Skin epidermis (tissue), 12 donors: ENCODE data around the gene IER5L.
"Not testable (repeated sequence)": the region's sequence is repeated elsewhere in the genome, so short reads cannot be mapped to it uniquely, and the experiment has no call there.

ENCODE experiments used
- H3K27ac ChIP-seq, 21 experiments: fragments of 200-600 bp; sonication (generic) in 11 of 21; one replicate each; pipeline ENCODE4 v1.5.0; 2020; ENCODE audit warnings: mild to moderate bottlenecking in 3 of 21, inconsistent platforms in 2 of 21, moderate library complexity in 2 of 21
- H3K4me3 ChIP-seq, 7 experiments: fragments of 200-600 bp; sonication (generic) in 2 of 7; one replicate each; pipeline ENCODE4 v1.5.0; 2020; ENCODE audit warnings: inconsistent platforms in 2 of 7, mild to moderate bottlenecking in 2 of 7, moderate library complexity in 1 of 7

Gene IER5L

DNA sequence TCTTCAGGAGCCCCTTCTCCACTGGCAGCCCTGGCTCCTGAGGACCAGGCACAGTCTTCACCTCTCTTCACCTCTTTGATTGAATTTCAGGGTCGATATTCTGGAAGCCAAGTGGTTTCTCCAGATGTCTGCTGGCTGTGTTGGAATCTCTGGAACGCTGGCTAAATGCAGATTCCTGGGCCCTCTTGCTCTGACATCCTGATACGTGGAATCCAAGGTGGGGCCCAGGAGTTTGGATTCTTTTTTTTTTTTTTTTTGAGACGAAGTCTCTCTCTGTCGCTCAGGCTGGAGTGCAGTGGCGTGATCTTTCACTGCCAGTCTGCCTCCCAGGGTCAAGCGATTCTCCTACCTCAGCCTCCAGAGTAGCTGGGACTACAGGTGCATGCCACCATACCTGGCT, 26.8 kb upstream of the IER5L start:
- Histone ChIP-seq H3K4me3 (no peak overlapping the region), H3K27ac (no peak overlapping the region)

DNA sequence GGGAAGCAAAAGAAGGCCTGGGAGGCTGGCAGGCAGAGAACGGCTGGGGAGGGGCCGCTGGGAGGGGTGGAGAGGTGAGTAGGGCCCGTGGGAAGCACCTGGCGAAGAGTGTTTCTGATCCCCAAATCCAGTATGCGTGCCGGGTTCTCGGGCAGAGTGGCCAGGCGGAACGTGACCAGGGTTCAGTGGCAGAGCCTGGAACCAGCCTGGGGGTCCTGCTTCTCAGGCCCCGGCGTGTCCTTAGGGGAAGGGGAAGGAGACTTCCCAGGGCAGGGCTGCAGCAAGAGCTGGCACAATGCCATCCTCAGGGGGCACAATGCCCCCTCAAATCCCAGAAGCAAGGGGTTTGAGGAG, 25.5 kb upstream of the IER5L start:
- H3K4me3 ChIP-seq: peak overlapping the region in 6 of 7 experiments; percentile 45 to 67 (median 58)
- H3K27ac ChIP-seq: peak overlapping the region in 18 of 21 experiments; percentile 88 to 99 (median 96)

DNA sequence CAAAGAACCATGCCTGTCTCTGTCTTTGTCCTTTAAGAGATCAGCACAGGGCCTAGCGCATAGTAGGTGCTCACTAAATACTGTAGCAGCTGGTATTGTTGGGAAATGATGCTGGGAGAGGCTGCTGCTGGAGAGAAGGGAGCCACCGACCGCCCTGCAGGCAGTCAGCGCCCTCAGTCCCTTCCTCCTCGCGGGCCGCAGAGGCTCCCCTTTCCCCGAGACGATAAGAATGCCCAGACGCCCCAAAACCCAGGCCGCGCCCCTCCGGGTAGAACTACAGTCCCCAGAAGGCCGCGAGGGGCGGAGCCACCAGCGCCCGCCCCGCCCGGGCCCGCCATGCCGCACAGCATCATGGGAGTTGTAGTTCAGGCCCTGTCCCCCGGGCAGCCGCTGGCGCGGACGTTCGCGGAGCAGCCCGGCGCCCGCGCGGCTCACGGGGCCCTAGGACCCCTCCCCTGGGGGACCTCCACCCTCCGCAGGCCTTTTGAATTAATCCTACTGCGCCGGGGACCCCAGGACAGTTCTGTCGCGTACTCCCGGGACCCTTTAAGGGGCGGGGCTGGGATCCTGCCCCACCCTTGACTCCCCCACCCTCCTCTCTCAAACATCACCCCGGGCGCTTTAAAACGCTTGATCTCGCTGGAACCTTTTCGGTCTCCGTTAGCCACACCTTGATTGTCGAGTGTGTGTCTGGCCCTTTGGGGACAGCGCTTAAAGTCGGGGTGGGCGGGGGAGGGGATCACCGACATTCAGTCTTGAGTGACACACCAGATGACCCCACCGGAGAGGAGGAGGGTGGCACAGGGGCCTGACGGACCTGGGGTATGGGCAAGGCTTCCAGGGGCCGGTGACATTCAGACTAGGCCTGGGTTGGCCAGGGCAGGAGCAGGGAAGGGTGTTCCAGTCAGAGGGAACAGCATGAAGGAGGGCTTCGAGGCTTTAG, 24.8 kb upstream of the IER5L start:
- Histone ChIP-seq H3K4me3 (peak overlapping the region; percentile 45 to 67 (median 55)), H3K27ac (peak overlapping the region; percentile 63 to 99 (median 96))

GRCh38 chr9:129201866-129202265, 23.8 kb upstream of the IER5L start:
- peak overlapping the region in 1 of 21 experiments; percentile 26 for H3K27ac ChIP-seq

GRCh38 chr9:129201289-129201688, 23.2 kb upstream of the IER5L start:
- peak overlapping the region in 2 of 21 experiments; percentile 5 to 18 for H3K27ac ChIP-seq
- no peak overlapping the region for H3K4me3 ChIP-seq

More at GRCh38 chr9:129201866-129202265, 23.8 kb upstream of the IER5L start:
- H3K4me3 ChIP-seq: no peak overlapping the region

DNA sequence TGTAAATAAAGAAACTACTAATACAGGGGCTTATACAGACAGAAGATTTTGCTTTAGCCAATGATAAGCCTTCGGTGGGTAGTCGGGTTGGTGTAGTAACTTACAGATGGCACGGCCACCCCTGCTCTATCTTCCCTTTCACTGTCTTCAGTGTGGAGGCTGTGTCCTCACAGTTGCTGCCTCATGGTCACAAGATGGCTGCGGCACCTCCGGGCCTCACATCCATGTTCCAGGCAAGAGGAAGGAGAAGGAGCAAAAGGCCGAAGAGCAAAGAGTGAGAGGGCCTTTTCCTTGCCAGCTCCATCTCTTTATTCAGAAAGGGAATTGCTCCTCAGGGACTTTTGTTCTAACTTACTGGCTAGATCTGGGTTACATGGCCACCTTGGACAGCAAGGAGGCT, 22.2 kb upstream of the IER5L start:
- H3K27ac ChIP-seq: no peak overlapping the region
- no peak overlapping the region for H3K4me3 ChIP-seq

DNA sequence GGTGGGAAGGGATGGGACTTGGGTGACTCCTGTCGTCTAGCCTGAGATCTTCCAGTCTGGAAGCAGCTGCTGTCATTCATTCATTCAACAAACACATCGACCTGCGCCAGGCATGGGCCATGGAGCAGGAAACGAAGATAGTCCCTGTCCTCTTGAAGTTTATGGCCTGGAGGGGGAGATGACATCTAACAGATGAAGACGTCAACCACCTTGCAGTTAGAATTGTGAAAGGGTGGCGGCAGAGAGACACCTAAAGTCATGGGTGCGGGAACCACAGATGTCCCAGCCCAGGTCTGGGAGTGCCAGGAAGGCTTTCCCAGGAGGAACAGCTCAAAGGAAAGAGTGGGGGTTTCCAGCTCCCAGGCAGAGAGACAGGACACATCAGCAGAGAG, 21.0 kb upstream of the IER5L start:
- Histone ChIP-seq H3K4me3 (no peak overlapping the region), H3K27ac (peak overlapping the region in 16 of 21 experiments; percentile 17 to 85 (median 69))

- Histone ChIP-seq H3K27ac (peak overlapping the region in 20 of 21 experiments; percentile 29 to 85 (median 66)), H3K4me3 (no peak overlapping the region)
These were observed 20.4 kb upstream of the IER5L start for GRCh38 chr9:129198319-129199043.

DNA sequence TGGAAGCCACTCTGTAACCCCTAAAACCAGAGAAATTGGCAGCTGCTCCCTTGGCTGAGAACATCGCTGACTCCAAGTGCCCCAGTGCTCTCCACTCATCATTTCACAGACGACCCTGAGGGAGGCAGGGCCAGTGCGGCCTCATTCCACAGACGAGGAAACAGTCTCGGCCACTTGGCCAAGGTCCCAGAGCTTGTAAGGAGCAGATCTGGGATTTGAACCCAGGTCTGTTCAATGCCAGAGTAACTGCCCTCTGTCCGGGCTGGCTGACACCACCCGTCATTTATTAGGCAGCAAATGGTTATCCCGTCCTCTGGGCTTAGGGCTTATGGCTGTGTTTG, 19.9 kb upstream of the IER5L start:
- Histone ChIP-seq H3K4me3 (no peak overlapping the region), H3K27ac (peak overlapping the region in 19 of 21 experiments; percentile 22 to 85 (median 66))

- peak overlapping the region in 2 of 21 experiments; percentile 66 to 70 for H3K27ac ChIP-seq
- H3K4me3 ChIP-seq: not testable (repeated sequence)
These were observed 19.0 kb upstream of the IER5L start for GRCh38 chr9:129197045-129197444.

GRCh38 chr9:129195606-129196005, 17.5 kb upstream of the IER5L start:
- H3K4me3 ChIP-seq: no peak overlapping the region
- no peak overlapping the region for H3K27ac ChIP-seq

DNA sequence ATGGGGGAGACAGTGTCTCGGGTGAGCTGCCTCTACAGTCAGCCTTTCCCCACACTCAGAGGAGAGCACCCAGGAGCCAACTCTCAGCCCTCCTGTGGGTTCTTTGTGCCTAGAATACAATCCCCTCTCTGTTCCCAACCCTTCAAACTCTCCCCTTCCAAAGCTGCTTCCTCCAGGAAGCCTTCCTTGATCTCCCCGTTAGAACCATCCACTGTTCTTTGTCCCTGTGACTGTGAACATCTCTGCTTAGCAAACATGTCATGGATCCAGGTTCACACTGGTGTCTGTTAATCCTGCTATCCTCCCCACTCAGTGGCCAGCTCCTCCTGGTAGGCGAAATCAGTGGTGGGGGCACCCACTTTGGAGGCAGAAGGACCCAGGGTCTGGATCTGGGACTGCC, 16.2 kb upstream of the IER5L start:
- H3K27ac ChIP-seq: no peak overlapping the region
- no peak overlapping the region for H3K4me3 ChIP-seq

GRCh38 chr9:129193655-129194054, 15.6 kb upstream of the IER5L start:
- no peak overlapping the region for H3K4me3 ChIP-seq
- H3K27ac ChIP-seq: no peak overlapping the region

DNA sequence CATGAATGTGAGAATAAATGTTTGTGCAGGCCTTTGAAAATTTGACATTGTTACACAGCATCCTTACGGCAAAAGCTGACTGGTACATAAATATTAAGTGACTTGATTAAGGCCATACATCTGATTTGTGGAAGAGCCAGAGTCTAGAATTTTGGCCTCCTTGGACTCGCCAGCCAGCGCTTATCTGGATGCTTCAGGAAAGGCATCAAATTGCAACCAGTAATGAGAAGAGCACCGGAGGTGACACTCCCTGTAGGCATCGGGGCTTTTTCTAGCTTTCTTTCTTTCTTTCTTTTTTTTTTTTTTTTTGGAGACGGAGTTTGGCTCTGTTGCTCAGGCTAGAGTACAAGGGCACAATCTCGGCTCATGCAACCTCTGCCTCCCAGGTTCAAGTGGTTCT, 13.2 kb upstream of the IER5L start:
- Histone ChIP-seq H3K27ac (no peak overlapping the region), H3K4me3 (no peak overlapping the region)

DNA sequence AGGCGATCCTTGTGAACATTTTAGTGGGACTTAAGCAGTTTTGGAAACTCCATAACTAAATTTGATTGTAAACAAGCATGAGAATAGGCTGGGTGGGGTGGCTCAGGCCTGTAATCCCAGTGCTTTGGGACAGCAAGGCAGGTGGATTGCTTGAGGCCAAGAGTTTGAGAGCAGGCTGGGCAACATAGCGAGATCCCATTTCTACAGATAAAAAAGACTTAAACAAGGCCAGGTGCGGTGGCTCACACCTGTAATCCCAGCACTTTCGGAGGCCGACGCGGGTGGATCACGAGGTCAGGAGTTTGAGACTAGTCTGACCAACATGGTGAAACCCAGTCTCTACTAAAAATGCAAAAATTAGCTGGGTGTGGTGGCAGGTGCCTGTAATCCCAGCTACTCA, 11.9 kb upstream of the IER5L start:
- H3K27ac ChIP-seq, H3K4me3 ChIP-seq: not testable (repeated sequence)

GRCh38 chr9:129187042-129187441, 9.0 kb upstream of the IER5L start:
- Histone ChIP-seq H3K4me3 (no peak overlapping the region), H3K27ac (no peak overlapping the region)

- Histone ChIP-seq H3K27ac (no peak overlapping the region), H3K4me3 (no peak overlapping the region)
These were observed 7.9 kb upstream of the IER5L start for GRCh38 chr9:129185991-129186390.

DNA sequence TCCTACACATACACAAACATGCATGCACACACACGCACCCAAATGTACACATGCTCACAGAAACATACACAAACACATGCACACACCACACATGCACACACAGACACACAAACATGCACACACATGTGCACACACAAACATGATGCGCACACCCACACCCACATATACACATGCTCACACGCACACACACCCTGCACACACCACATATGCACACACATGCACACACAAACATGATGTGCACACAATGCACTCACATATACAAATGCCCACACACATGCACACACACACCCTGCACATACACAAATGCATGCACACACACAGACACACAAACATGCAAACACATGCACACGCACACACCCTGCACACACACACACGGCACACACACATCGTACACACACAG, 7.3 kb upstream of the IER5L start:
- H3K27ac ChIP-seq: no peak overlapping the region
- H3K4me3 ChIP-seq: no peak overlapping the region

DNA sequence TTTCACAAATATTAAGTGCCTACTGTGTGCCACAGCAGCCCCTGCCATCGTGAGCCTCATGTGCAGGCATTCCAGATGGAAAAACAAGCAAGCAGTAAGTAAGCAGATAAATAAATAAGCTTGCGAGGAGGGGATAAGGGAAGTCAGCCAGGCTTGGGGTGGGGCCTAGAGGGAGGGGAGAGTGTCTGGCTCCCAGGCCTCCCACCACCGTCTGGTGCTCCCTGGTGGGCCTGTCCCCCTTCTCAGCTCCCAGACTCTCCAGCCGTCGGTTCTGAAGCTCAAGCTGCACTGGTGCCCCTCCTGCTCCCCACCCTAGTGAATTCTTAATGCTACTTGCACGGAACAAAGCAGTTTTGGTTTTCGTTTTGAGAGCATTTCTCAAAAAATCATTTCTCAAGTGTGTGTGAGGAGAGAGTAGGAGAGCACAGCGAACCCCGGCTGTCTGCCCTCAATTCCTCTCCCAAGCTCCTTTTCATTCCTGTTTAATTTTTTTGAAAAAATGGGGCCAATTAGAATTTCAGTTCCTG, 6.6 kb upstream of the IER5L start:
- no peak overlapping the region for H3K4me3 ChIP-seq
- H3K27ac ChIP-seq: peak overlapping the region in 1 of 21 experiments; percentile 12

- H3K4me3 ChIP-seq: no peak overlapping the region
- peak overlapping the region in 1 of 21 experiments; percentile 12 for H3K27ac ChIP-seq
These were observed 6.1 kb upstream of the IER5L start for GRCh38 chr9:129184219-129184524.
